AG10803 (cell line): ENCODE measurements around the gene GULP1.

Experiments used
- DNase-seq: peaks from one replicate; pipeline ENCODE4 v3.0.0; 2010; ENCODE audit warnings: low read depth
- H3K4me3 ChIP-seq: 2 replicates; pipeline ENCODE4 v1.5.1; 2011; ENCODE audit warnings: mild to moderate bottlenecking, low read length, control low read depth
- CTCF ChIP-seq: conservative IDR thresholded peaks from 2 replicates; pipeline ENCODE4 v1.5.1; 2011; ENCODE audit warnings: mild to moderate bottlenecking, low read length, control low read depth, inconsistent platforms

The GULP1 gene

GRCh38 chr2:188481474-188481873 is 189.8 kb downstream of the GULP1 start:
- no peak for DNase-seq
- TF ChIP-seq CTCF, result no peak

GRCh38 chr2:188485496-188485895 is 193.8 kb downstream of the GULP1 start:
- TF ChIP-seq CTCF, result no peak
- peak; percentile 2 for DNase-seq
- H3K4me3 ChIP-seq, result no peak overlapping the region

More at GRCh38 chr2:188481474-188481873, 189.8 kb downstream of the GULP1 start:
- no peak overlapping the region for H3K4me3 ChIP-seq

GRCh38 chr2:188492751-188493150 is 201.1 kb downstream of the GULP1 start:
- H3K4me3 ChIP-seq, result no peak overlapping the region
- no peak for TF ChIP-seq CTCF
- no peak for DNase-seq

- no peak for TF ChIP-seq CTCF
- no peak overlapping the region for H3K4me3 ChIP-seq
- DNase-seq, result no peak
Measured at GRCh38 chr2:188494906-188495305, 203.2 kb downstream of the GULP1 start.

- H3K4me3 ChIP-seq, result no peak overlapping the region
- TF ChIP-seq CTCF, result no peak
- peak; percentile 59 for DNase-seq
Measured at GRCh38 chr2:188495969-188496431, 204.3 kb downstream of the GULP1 start.

GRCh38 chr2:188497726-188498125 is 206.1 kb downstream of the GULP1 start:
- DNase-seq, result no peak
- no peak for TF ChIP-seq CTCF
- no peak overlapping the region for H3K4me3 ChIP-seq

GRCh38 chr2:188503975-188504374 is 212.3 kb downstream of the GULP1 start:
- no peak overlapping the region for H3K4me3 ChIP-seq
- no peak for DNase-seq
- TF ChIP-seq CTCF, result no peak
